Activated T-cell treated with anti-CD3 and anti-CD28 coated beads for 1 hour (primary cell): ENCODE data around the gene GNL3L.
"Not testable (repeated sequence)": the region's sequence is repeated elsewhere in the genome, so short reads cannot be mapped to it uniquely, and the experiment has no call there.

Experiments used
- DNase-seq: peaks from one replicate; pipeline ENCODE4 v3.0.0-alpha.2; 2020; ENCODE audit warnings: low read depth

GNL3L gene

DNA sequence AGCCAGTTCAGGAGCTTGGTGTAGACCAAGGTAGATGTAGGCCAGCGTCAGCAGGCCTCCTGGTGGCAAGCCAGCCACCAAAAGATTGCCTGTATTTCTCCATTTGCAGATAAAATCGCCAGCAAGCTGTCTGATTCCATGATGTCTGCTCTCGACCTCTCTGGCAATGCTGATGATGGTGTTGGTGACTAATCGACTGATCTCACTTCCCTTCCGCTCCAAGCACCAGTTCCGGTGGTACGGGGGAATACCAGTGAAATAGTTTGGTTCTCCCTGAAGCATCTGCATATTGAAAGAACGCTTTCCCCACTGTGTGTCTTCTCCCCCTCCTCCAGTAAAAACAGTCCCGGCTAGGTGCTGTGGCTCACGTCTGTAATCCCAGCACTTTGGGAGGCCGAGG, 30.4 kb downstream of the GNL3L start:
- no peak for DNase-seq

DNA sequence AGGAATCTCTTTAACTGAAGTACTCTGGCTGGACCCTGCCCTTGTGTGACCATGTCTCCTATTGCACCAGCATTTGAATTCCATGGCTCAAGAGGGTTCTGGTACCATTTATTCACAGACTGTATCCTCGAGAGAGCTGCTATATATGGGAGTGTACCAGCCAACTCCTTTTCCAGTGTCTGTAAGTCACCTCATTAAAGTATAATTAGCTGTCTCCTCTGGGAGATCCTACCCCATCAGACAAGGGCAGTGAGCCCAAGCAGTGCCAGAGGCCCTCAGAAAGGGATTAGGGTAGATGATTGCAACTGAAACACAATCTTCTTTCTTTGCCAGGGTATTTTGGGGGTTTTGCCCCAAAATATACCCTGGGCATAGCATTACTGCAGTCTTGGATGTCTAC, 31.6 kb downstream of the GNL3L start:
- DNase-seq, result no peak

- no peak for DNase-seq
Measured at GRCh38 chrX:54564936-54565335, 34.9 kb downstream of the GNL3L start.

- DNase-seq, result no peak
Measured at GRCh38 chrX:54570332-54570731, 40.3 kb downstream of the GNL3L start.

DNA sequence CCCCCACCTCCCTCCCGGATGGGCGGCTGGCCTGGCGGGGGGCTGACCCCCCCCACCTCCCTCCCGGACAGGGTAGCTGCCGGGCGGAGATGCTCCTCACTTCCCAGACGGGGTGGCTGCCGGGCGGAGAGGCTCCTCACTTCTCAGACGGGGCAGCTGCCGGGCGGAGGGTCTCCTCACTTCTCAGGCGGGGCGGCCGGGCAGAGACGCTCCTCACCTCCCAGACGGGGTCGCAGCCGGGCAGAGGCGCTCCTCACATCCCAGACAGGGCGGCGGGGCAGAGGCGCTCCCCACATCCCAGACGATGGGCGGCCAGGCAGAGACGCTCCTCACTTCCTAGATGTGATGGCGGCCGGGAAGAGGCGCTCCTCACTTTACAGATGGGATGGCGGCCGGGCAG, 42.6 kb downstream of the GNL3L start:
- not testable (repeated sequence) for DNase-seq

- no peak for DNase-seq
Measured at GRCh38 chrX:54597728-54598127, 67.7 kb downstream of the GNL3L start.

GRCh38 chrX:54602563-54602962, 72.5 kb downstream of the GNL3L start:
- no peak for DNase-seq
